Endothelial cell of umbilical vein (primary cell): ENCODE measurements around the gene DCHS2.

Experiments used
- CTCF ChIP-seq, 2 donors: IDR thresholded peaks; 1 replicate in 1 of 2; 2 replicates in 1 of 2; pipeline ENCODE4 v1.5.1; 2011; ENCODE audit warnings: low read length in 2 of 2, mild to moderate bottlenecking in 2 of 2, moderate library complexity in 2 of 2, control low read depth in 1 of 2, inconsistent platforms in 1 of 2, low read depth in 1 of 2; ENCODE audit not compliant: insufficient read depth in 1 of 2; ENCODE audit errors: extremely low read depth in 1 of 2
- EZH2 ChIP-seq: IDR thresholded peaks from 2 replicates; pipeline ENCODE4 v1.6.1; 2012; ENCODE audit warnings: borderline replicate concordance, low read depth, mild to moderate bottlenecking, moderate library complexity, low read length, inconsistent platforms; ENCODE audit not compliant: severe bottlenecking
- FOS ChIP-seq: IDR thresholded peaks from 2 replicates; pipeline ENCODE4 v1.6.1; 2011; ENCODE audit warnings: mild to moderate bottlenecking, low read length, moderate library complexity, borderline replicate concordance; ENCODE audit not compliant: insufficient read depth
- POLR2A ChIP-seq: IDR thresholded peaks from 2 replicates; pipeline ENCODE4 v1.6.1; 2012; ENCODE audit warnings: low read depth, mild to moderate bottlenecking, control low read depth, low read length

- no peak for TF ChIP-seq EZH2
- TF ChIP-seq CTCF (IDR thresholded peaks at IDR 0.05; ENCODE audit: extremely low read depth in 1 of 2, insufficient read depth in 1 of 2, low read depth in 1 of 2, low read length in 2 of 2) = no peak
- no peak for TF ChIP-seq POLR2A
- no peak for TF ChIP-seq FOS
Observed at GRCh38 chr4:154292589-154292988, 199.0 kb downstream of the DCHS2 start.
